DMS153 (cell line): ENCODE measurements around the gene HADHA.

Experiments
- DNase-seq: peaks from one replicate; lab custom pipeline; 2025; lab: John Stamatoyannopoulos, UW

The HADHA gene

DNA sequence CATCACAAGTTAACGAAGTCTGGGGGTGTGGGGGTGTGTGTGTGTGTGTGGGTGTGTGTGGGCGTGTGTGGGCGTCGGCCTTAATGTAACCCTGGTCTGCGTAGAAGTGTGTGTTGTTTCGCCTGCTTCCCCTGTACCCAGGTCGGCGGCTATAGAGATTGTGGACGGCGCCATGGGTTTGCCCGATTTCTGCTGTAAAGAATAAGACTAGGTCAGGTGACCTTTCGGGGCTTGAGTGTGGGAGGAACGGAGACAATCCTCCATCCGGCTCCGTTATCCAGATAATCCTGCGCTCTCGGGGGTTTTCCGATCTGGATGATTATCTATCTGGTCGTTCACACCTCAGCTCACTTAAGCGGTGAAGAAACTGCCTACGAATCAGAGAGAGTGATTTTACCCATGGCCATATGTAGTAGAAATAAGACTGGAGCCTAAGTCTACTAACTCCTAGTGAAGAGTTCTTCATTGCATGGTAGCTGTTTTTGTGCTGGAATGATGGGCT lies 850 bp upstream of the HADHA start:
- peak; percentile 32 for DNase-seq

- no peak for DNase-seq
Observed at GRCh38 chr2:26243470-26244308, 743 bp downstream of the HADHA start.

DNA sequence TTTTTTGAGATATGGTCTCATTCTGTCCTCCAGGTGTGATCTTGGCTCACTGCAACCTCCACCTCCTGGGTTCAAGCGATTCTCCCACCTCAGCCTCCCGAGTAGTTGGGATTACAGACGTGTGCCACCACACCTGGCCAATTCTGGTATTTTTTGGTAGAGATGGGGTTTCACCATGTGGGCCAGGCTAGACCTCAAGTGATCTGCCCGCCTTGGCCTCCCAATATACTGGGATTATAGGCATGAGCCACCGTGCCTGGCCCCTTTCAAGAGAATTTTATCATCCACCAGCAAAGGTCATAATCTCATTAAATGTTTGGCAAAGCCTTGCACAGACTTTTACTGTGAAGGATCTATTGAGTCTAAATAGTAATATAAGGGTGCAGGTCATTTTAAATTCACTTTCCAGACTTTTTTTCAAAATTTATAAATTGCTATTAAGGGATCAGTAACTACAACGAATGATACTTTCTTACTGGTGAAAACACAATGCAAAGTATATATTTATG lies 2.5 kb downstream of the HADHA start:
- DNase-seq, result no peak

- no peak for DNase-seq
Observed at GRCh38 chr2:26238311-26238958, 6.0 kb downstream of the HADHA start.

DNA sequence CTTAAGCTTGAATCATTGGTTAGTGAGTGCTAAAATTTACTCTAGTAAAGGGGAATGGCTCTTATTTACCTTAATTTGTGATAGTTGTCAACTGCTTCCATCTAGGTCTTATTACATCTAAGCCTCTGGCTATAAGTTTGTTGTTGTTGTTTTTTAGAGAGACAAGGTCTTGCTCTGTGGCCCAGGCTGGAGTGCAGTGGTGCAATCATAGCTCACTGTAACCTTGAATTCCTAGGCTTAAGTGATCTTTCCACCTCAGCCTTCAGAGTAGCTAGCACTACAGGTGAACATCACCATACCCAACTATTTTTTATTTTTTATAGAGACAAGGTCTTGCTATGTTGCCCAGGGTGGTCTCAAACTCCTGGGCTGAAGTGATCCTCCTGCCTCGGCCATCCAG lies 6.6 kb downstream of the HADHA start:
- DNase-seq, result no peak

- no peak for DNase-seq
Observed at GRCh38 chr2:26235089-26235488, 9.3 kb downstream of the HADHA start.

DNA sequence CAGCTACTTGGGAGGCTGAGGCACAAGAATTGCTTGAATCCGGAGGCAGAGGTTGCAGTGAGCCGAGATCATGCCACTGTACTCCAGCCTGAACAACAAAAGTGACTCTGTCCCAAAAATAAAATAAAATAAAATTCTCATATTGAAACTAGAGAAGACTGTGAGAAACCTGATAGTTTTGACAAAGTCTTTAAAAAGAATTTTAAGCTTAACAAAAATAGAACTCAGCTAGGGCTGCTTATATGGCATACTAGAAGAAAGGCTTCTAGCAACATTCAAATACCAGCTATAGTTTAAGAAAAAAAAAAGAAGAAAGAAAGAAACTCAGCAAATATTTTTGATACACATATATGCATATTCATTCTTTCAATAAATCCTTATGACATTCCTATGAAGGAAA lies 13.6 kb downstream of the HADHA start:
- no peak for DNase-seq

DNA sequence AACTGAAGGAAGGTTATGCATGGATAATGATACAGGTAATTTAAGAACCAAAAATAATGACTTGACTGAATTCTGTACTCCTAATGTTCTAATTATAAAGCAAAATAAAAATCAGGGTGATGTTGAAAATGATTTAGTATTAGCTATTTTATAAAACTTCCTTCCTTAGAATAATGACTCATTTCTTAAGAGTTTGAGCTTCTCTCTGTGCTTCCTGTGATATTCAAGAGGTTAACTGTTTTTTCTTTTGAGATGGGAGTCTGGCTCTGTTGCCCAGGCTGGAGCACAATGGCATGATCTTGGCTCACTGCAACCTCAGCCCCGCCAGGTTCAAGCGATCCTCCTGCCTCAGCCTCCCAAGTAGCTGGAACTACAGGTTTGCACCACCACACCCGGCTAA lies 14.8 kb downstream of the HADHA start:
- no peak for DNase-seq

- DNase-seq, result no peak
Observed at GRCh38 chr2:26224095-26224494, 20.3 kb downstream of the HADHA start.

DNA sequence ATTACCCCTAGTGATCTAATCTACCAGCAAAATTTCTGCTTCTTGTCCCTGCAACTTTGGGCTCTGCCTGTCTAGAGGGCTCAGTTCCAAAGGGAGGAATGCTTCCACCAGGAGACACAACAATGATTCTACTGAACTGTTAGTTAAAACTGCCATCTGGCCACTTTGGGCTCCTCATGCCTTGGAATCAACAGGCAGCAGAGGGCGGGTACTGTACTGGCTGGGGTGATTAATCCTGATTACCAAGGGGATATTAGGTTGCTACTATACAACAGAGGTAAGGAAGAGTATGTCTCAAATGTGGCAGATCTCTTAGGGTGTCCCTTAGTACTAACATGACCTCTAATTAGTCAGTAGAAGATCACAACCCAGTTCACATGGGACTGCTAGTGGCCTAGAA lies 21.4 kb downstream of the HADHA start:
- no peak for DNase-seq

DNA sequence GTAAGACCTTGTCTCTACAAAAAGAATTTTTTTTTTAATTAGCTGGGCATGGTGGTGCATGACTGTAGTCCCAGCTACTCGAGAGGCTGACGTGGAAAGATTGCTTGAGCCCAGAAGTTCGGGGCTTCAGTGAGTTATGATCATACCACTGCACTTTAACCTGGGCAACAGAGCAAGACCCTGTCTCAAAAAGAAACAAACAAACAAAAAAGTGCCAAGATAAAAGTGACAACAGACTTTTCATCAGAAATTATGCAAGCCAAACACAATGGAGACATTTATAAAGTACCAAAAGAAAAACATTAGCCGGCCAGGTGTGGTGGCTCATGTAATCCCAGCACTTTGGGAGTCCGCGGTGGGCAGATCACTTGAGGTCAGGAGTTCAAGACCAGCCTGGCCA lies 26.7 kb downstream of the HADHA start:
- DNase-seq, result no peak

- DNase-seq, result no peak
Observed at GRCh38 chr2:26216587-26216986, 27.8 kb downstream of the HADHA start.

DNA sequence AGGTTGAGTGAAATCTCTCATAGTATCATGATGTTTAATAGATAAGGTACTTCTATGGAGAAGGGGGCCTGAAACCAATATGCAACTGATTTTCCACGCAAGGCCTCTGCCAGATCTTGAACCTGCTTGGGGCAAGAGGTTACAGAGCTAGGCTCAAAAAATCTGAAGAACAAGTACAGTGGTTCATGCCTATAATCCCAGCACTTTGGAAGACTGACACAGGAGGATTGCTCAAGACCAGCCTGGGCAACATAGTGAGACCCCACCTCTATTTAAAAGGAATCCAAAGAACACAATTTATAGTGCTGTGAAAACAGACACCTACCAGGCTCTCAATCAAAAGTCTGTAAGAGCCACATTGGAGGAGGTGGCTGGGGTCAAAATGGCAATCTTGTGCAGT lies 28.6 kb downstream of the HADHA start:
- no peak for DNase-seq

GRCh38 chr2:26214759-26215158 lies 29.7 kb downstream of the HADHA start:
- no peak for DNase-seq

DNA sequence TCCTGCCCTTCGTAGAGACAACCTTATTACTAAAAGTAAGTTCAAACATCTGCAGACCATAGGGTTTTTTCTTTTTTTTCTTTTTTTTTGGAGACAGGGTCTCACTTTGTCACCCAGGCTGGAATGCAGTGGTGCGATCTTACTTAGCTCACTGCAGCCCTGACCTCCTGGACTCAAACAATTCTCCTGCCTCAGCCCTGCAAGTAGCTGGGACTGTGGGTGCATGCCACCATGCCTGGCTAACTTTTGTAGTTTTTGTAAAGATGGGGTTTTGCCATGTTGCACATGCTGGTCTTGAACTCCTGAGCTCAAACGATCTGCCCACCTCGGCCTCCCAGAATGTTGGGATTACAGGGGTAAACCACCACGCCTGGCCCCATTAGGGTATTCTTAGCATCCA lies 32.4 kb downstream of the HADHA start:
- no peak for DNase-seq

- DNase-seq, result no peak
Observed at GRCh38 chr2:26203906-26204305, 40.5 kb downstream of the HADHA start.

- DNase-seq, result no peak
Observed at GRCh38 chr2:26202981-26203490, 41.4 kb downstream of the HADHA start.

DNA sequence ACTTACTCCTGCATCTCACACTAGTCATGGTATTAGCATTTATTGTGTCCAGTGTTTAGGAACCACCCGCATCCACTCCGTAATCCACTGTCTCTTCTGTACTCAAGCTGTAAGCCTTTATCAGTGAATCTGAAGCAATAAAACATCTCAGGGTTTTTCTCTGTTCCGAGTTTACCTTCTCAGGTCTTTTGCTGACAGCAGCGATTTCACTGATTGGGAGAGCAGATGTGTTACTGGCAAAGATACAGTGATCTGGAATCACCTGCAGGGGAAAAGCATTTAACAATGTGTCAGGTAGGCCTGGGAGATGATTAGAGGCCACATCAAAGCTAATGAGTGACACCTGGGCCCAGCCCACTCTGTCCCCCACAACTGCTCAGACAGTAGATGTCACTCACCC lies 46.9 kb downstream of the HADHA start:
- no peak for DNase-seq

DNA sequence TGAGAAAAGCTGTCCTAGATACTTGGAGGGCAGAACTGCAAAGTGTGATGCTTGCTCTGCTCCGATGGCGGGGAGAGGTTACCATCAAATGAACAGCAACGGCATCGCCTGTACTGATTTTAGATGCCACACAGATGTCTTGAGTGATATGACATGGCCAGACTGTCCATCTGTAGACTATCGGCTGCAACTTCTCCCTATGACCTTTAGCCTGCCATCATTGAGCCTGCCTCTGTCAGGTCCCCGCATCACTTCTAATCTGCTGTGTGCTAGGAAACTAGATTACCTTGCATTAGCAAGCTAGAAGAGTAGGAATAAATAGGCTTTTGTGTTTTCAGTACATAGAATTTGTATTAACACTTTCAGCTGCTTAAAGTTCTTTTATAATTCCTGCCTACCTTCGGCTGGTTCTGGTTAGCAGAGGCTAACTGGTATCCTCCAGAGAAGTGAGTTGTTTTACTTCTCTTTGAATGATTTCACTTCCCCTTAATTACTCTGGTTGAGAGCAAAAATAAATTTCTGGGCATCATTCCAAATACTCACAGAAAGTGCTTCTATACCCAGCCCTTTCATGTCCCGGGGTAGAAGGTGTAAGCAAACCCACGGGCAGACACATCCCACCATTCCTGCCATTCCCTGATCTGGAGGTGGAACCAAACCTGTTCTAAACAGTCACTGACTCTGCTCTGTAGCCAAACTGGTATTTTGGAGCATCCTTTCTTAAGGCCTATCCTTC lies 47.6 kb downstream of the HADHA start:
- peak; percentile 4 for DNase-seq

- DNase-seq, result no peak
Observed at GRCh38 chr2:26195040-26195984, 49.1 kb downstream of the HADHA start.

- DNase-seq, result no peak
Observed at GRCh38 chr2:26193578-26194231, 50.7 kb downstream of the HADHA start.
